ENCODE measurements around the gene SART1.
"Not testable (repeated sequence)": the region's sequence is repeated elsewhere in the genome, so short reads cannot be mapped to it uniquely, and the experiment has no call there.

SART1 gene

DNA sequence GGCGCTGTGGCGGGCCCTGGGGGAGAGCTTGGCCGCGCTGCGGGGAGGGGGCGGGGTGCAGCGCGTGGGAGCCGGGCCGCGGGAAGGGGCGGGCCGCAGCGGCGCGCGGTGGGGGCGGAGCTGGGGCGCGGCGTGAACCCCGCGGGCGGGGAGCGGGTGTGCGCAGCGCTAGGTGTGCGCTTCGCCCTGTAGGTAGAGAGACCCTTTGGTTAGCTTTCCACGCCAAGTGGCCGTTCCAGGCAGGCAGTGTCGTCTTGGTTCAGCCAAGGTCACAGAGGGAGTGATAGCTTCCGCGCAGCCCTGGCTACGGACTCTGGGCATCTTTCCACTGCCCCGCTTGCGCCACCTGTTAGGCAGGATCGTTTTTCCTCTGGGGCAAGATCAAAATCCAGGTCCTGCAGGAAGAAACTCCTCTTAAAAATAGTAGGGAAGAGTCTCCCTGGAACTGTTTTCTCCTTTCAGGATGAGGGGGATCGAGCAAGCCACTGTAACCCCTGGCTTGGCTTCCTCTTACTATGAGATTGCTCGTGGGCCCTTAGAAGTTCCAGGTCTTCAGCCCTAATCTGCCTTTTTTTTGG is 41.2 kb downstream of the SART1 start:
- no peak for FAIRE-seq

DNA sequence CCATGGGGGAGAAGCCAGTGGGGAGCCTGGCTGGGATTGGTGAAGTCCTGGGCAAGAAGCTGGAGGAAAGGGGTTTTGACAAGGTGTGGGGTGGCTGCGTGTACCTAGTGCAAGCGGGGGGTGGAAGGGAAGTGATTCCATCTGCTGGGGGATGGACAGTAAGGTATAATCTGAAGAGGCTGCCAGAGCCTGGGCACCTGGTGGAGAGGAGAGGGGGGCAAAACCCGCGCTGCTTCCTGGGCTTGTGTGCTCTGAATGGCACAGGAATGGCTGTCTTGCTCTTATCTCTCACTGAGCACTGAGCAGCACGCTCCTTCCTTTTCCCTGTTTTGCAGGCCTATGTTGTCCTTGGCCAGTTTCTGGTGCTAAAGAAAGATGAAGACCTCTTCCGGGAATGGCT is 41.8 kb downstream of the SART1 start:
- no peak for FAIRE-seq

DNA sequence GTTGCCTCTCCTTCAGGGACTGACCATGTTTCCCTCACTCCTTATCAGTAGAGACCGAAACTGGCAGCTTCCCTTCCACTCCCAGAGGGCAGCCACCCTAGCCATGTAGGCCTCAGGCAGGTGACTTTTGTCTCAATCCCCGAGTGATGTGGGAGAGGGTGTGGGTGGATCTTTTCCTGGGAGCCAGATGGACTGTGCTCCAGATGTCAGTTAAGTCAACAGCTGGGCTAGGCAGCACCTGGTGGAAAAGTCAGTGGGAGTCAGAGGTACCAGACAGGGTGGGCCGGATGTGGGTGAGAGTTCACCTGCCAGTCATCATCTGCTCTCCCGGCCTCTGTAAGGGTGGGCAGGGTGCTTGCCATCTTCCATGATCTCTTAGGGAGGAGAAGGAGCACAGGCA is 42.7 kb downstream of the SART1 start:
- no peak for FAIRE-seq

DNA sequence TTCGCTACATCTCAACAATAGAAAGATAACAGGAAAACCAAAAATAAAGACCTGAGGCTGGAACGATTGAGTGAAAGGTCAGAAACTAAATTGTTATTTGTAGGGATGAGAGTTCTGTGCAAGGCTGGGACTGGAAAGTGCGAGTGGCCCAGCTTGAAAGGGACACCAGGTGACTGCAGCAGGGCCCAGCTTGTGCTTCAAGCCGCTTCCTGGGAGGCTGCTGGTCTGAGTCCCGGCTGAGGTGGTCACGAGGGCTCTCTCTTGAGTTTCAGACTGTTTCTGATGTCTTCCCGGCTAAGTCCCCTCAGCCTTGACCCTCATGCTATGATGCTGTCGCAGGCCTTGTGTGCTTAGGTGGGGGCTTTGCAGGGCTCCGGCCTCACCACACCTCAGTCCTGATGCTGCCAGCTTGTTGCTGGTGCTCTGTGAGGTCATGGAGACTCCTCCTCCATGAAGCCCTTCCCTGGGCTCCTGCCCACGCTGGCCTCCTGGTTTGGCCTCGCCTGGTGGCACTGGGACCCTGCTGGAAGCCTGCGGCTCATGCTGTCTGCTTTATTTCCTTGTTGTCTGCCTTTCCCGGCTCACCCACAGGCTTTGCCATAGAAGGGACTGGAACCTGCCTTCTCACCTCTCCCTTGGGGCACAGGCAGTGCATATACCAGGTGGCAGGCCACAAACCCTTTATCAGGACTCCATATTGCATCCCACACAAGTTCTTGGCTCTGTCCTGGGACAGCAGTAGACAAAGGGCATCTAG is 44.8 kb downstream of the SART1 start:
- FAIRE-seq, result no peak

DNA sequence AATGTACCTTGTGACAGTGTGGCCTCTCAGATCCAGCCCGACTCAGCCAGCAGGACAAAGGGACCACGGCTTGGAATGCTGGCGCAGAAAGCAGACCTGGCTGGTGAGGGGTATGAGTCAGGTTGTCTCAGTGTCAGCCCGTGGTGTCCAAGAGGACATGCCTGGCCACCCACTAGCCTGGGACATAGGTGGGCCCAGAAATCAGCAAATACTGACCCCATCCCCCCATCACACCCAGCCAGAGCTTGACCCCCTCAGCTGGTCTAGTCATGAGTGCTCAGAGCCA is 45.3 kb downstream of the SART1 start:
- FAIRE-seq, result no peak

DNA sequence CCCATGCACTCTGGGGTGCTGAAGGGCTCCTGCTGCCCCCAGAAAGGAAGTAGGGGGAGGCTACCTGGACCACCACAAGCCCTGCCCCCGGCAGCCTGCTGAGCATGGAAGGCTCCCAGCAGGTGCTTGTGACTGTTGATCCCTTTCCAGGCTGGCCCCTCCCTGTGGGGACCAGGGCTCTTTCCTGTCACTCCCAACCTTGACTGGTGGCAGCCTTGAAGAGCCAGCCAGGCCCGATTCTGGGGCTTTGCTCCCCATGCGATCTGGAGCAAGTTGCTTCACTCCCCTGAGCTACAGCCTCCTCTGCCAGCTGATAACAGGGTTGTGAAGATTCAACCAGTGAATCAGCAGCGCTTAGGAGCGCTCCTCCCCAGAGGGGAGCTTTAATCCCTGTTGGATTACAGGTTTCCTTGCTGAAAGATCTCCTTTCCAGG is 45.7 kb downstream of the SART1 start:
- FAIRE-seq, result no peak

DNA sequence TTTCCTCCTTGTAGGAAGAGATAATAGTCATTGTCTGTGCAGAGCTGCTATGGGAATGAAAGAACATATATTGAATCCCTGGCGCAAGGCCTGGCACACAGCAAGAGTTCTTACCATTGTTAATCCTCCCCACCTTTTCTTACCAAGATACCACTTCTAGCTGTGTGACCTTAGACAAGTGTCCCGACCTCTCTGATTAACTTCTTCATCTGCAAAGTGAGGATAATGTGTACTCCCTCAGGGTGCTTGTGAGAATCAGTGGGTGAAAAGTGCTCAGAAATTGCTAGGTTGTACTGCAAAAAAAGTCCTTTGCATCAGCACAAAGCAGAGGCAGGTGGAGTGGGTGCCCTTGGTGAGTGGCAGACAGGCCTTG is 46.5 kb downstream of the SART1 start:
- FAIRE-seq, result no peak

DNA sequence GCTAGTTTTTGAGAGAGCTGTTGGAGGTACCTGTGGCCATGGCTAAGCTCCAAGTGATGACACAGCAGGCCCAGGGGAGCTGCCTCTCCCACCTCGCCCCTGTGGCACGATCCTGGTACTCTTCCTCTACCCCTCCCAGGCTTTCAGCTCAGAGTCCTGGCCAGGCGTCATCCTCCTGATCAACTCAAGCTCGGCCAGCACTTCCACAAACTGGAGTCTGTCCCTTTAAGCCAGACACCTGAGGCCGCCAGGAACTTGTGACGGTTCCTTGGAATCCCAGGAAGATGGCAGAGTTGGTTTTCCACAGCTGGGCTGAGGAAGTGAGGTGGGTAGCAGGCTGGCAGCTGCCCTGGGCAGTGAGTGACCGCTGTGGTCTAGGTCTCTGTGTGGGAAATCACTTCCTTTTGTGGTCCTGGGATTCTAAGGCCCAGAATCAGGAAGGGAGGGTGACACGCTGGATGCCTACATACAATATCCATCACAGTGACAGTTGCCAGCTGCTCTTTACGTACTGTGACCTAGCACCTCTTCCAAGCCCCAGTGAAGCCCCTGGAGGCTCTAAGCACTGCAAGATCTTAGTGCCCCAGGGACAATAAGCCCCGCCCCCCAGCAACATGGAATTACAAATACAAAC is 47.1 kb downstream of the SART1 start:
- FAIRE-seq, result no peak

DNA sequence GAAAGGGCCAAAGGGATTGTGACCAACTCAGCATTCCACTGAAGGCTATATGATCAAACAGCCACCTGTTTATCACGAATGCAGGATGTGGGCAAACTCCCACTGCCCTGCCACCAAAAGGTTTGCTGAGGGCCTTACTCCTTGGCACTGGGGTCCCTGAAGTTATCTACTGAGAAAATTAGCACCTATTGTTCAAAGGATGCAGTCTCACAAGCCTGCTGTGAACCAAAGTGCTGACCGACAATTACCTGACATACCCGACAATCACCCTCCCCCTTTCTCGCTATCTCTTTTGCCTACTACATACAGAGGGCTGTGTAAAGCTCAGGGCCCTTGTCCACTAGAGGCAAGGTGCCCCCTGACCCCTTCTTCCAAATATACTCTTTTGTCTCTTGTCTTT is 48.5 kb downstream of the SART1 start:
- not testable (repeated sequence) for FAIRE-seq

DNA sequence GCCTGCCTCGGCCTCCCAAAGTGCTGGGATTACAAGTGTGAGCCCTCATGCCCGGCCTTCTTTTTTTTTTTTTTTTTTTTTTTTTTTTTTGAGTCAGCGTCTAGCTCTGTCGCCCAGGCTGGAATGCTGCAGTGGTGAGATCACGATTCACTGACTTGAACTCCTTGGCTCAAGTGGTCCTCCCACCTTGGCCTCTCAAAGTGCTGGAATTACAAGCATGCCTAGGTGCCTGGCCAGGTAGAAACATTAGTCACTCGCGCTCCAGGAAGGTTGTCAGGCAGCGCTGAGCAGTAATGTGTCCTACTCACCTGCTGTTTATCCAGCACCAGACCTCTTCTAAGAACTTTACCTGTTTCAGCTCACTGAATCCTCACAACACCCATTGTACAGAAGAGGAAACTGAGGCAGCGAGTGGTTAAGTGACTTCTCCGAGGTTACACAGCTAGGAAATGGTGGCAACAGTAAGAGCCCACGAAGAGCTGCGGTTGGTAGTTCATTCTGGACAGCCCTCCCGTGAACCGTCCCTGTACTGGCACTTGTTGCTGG is 49.8 kb downstream of the SART1 start:
- FAIRE-seq, result no peak

DNA sequence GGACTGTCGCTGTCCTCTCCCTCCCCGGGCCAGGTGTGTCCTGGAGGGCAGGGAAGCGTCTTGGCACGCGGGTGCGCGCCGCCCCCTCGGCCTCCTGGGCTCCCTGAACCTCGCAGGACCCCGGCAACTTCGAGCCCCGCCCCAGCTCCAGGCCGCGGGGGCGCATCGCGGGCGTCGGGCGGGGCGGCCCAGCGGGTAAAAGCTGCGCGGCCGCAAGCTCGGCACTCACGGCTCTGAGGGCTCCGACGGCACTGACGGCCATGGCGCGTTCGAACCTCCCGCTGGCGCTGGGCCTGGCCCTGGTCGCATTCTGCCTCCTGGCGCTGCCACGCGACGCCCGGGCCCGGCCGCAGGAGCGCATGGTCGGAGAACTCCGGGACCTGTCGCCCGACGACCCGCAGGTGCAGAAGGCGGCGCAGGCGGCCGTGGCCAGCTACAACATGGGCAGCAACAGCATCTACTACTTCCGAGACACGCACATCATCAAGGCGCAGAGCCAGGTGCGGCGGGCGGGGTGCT is 50.3 kb downstream of the SART1 start, which contains the start of gene CST6:
Gene CST6 (plus strand): TSS at position 224 of the 519 bp plus-strand sequence. CDS start 37 bp downstream, at position 261.
- no peak for FAIRE-seq

DNA sequence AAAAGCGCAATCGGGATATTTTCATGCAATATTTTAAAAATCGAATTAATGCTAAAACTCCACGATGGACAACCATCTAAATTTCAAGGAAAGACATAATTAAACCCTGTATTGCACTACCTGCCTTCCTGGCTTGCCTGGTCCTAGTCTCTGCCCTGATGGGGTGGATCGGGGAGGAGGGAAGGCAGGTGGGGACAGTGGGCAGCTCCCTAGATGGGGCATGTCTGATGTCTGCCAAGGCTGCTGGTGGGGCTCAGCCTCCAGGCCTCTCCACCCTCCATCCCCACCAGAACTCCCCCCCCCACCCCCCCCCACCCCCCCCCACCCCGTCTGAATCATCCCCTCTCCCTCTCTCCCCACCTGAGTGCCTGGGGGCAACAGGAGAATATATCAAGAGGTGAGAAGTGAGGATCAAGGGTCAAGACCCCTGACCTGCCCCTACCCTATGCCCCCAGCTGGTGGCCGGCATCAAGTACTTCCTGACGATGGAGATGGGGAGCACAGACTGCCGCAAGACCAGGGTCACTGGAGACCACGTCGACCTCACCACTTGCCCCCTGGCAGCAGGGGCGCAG is 50.9 kb downstream of the SART1 start:
- no peak for FAIRE-seq

DNA sequence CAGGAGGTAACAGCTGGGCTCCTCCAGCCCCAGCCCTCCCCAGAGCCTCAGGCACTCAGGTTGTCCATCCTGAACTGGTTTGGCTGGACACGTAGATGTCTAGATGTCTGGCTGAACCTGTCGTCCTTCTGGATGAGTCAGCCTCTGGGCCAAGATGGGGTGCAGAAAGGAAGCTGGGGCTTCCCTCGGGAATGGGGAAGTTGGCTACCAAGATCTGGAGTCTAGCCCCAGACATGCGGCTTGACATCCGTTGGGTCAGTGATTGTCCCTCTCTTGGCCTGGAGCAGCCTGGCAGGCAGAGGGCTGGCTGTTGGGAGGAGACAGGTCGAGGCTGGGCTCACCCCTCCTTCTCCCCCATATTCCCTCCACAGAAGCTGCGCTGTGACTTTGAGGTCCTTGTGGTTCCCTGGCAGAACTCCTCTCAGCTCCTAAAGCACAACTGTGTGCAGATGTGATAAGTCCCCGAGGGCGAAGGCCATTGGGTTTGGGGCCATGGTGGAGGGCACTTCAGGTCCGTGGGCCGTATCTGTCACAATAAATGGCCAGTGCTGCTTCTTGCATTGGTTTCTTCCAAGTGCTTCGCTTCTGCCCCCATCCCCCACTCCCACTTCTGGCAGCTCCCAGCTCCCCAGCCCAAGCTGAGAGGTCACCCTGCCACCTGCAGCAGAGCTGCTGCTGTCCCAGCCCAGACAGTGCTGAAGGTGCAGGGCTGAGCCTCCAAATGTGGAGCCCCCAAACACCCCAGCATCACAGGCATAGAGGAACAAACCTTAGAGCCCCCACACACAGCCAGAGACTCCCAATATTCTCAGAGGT is 51.6 kb downstream of the SART1 start:
- no peak for FAIRE-seq

DNA sequence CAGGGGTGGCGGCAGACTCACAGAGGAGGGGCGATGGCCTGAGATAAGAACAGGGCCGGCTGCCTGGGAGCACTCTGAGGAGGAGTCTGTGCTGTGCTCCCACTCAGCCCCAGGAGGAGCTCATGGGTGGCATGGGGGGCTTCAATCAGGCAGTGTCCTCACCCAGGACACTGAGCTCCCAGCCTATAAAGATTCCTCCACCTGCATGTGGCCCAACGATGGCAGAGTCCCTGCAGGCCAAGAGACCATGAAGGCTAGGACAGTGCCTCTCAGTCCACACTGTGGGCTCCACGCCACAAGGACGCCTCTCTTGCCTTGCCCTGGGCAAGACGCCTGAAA is 52.2 kb downstream of the SART1 start:
- FAIRE-seq, result no peak

DNA sequence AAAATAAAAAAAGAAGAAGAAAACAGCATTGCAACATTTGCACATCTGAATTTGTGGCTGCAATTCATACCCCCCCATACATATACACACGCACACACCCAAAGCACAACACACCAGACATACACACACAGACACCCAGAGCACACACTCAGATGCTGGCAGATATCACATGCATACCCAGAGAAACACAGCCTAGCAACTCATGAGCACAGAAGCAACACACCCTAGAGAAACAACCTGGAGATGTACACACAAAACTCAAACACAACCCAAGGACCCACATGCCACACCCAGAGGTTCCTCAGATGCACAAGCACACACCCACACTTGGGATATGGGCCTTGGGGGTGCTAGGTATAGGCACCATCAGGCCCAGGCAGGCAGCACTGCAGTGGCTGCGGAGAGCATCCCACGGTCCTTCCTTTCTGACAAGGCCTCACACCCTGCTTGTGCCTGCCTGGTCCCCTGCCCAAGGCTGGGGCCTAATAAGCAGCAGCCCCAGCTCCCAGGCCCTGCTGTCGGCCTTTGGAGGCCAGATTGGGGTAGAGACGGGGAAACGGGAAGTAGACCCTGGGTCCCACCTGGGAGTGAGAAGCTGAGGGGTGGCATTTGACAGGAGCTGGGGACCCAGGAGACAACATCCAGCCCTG is 53.4 kb downstream of the SART1 start:
- FAIRE-seq, result no peak

DNA sequence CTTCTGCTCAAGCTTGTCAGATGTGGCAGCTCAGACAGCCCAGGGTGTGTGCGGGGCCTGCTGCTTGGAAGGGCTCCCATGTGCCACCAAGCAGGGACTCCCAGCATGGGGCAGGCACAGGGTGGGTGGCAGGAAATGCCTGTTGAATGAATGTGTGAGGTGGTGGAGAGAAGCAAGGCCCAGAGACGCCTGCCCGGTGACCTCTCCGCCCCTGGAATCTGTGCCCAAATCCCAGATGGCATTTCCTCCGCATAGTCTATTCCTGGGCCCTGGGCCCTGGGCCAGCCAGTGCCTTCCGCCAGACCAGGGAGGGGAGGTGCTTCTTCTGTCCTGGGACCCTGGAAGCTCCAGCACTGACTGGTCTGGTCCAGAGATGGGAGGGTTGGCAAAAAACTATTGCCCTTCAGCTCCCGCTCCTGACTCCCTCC is 53.9 kb downstream of the SART1 start:
- FAIRE-seq, result no peak

DNA sequence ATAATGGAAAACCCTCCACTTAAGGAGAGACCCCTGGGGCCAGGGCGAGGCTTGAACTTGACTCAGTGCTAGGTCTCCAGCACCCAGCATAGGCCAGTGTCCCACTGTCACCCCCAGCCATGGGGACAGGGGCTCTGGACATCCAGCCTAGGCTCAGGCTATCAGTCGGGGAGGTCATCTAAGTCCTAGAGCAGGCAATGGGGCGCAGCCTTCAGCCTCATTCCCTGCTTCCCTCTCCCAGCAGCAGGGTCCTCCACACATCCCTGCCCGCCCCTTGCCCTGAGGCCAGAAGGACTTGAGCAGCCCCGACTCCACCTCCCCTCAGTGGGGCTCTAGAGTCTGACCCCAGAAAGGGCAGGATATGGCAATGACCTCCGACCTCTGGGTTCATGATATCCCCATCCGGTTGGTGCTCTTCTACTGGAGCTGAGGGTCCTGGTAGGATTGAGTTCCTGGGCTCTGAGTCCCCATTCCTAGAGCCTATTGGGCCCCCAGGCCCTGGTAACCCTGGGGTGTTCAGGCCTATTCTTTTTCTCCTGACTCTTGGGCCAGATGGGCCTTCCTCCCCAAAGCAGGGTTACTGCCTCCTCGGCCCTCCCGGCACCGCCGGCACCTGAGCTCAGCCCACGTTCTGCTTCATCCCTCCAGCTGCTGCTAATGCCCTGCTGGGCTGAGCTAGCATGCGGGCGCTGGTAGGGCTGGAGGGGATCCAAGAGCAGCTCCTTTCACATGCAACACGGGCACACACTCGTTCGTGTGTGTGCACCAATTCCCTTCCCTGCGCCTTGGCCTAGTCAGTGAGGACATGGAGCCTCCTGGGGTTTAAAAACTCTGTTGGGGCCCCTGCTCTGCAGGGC is 54.6 kb downstream of the SART1 start:
- no peak for FAIRE-seq

DNA sequence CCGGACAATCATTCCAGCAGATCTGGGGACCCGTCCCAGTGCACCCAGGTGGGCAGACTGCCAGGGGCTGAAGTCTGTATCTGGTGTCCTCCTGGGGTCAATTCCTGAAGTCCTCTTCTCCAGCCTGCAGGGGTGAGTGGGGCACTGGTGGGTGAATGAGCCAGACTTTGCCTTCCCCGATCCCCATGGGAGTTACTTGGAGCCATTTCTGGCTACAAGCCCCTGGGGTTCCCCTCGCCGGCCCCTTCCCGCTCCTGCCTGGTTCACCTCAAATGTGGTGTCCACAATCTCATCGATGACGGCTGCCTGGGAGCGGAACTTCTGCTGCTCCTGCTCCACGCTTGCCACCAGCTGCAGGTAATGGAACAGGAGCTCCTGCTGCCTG is 55.3 kb downstream of the SART1 start:
- FAIRE-seq, result no peak

DNA sequence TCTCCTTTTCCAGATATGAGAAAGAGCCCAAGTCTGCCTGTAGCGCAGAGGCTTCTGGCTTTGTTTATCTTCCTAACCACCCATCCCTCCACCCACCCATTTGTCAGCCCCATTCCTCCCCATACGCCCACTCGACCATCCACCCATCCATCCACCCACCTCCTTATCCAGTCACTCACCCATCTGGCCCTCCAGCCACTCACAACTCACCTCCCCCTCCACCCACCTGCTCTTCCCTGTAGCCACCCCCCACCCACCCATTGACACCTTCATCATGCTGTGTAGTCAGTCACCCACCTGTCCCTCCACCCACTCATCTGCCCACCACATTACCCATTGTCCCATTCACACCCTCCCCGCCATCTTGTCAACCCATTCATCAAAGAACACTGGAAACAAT is 55.8 kb downstream of the SART1 start:
- FAIRE-seq, result no peak

DNA sequence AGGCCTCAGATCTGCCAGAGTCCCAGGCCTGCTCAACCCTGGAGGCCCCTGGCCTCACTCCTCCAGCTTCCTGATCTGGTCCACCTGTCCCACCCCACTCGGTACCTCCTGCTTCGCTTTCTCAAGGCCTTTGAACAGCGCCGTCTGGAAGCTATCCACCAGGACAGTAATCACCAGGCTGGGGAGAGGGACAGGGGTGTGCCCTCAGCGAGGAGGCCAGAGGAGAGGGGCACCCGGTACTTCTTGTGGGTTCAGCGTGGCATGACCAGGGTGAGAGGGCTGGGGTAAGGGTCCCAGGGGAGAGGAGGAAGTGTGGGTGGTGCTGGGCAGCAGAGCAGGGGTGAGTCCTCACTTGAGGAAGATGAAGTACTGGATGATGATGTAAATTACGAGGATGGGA is 58.7 kb downstream of the SART1 start:
- FAIRE-seq, result no peak

DNA sequence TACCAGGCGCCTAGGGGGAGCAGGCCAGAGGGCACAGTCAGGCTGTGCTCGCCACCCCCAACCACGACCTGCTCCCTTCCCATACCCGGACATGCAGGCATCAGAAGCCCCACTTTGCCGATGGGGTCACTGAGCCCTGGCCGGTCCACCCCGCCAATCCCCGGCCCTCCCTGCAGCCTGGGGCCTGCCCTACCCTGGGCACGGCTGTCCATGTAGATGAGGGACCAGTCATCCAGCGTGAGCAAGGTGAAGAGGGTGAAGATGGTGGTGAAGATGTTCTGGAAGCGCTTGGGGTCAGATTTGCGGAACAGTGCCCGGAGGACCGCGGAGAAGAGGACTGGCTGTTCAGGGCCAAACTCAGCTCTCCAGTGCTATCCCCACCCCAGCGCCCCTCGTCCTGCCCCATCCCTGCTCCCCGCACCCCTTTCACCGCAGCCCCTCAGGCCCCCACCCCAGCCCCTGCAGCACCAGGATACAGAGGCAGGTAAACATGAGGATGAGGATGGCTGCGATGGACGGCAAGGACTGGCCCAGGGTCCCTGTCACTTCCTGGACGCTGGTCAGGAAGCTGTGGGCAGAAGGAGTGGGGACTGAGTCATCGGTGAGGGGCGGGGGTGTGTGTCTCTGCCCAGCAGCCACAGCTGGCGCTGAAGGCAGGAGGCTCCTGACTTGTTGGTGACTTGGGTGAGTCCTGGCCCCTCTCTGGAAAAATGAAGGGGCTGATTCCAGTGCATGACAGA is 59.3 kb downstream of the SART1 start:
- no peak for FAIRE-seq
